HEK293 (cell line): ENCODE results near the gene PPP1R27.

Experiments used
- CTCF ChIA-PET: fragments of 350-600 bp; formaldehyde crosslinking; extraction: SDS; loops from one replicate; lab custom pipeline; 2021; ENCODE audit warnings: antibody characterized with exemption; lab: Yijun Ruan, JAX
- POLR2A ChIA-PET: fragments of 300-600 bp; formaldehyde crosslinking; extraction: SDS; loops from one replicate; lab custom pipeline; 2020; ENCODE audit warnings: antibody characterized with exemption, inconsistent platforms; lab: Yijun Ruan, JAX
- H3K27ac ChIP-seq: fragments of 200-500 bp; sonication (Bioruptor generic); 2 replicates; pipeline ENCODE4 v1.5.1; 2014; ENCODE audit warnings: low read depth, low read length, control low read depth, inconsistent platforms; ENCODE audit errors: extremely low read depth
- H3K36me3 ChIP-seq, 2 experiments: fragments of 200-500 bp in 1 of 2; sonication (Bioruptor generic) in 1 of 2; 1 replicate in 1 of 2; 2 replicates in 1 of 2; pipeline ENCODE4 v1.5.1; 2014 to 2017; ENCODE audit warnings: inconsistent platforms in 2 of 2, low read length in 2 of 2; ENCODE audit not compliant: control insufficient read depth in 2 of 2, insufficient read depth in 1 of 2
- H3K4me1 ChIP-seq: fragments of 200-500 bp; sonication (Bioruptor generic); 2 replicates; pipeline ENCODE4 v1.5.1; 2014; ENCODE audit warnings: mild to moderate bottlenecking, low read length, inconsistent platforms; ENCODE audit not compliant: control insufficient read depth, insufficient read depth
- H3K4me3 ChIP-seq: 2 replicates; pipeline ENCODE4 v1.5.1; 2011; ENCODE audit warnings: low read depth, mild to moderate bottlenecking, control low read depth, low read length, moderate library complexity
- H3K9me3 ChIP-seq: fragments of 200-500 bp; sonication (Bioruptor generic); 2 replicates; pipeline ENCODE4 v1.5.1; 2014; ENCODE audit warnings: low read depth, low read length, inconsistent platforms; ENCODE audit not compliant: control insufficient read depth, insufficient read depth
- GLI2 ChIP-seq: fragments of 450-650 bp; formaldehyde crosslinking; IDR thresholded peaks from 2 replicates; pipeline ENCODE4; 2017; ENCODE audit warnings: missing biosample characterization, missing genetic modification characterization, low read depth, borderline replicate concordance
- SCRT2 ChIP-seq: fragments of 450-650 bp; formaldehyde crosslinking; IDR thresholded peaks from 2 replicates; pipeline ENCODE4 v1.5.1; 2016; ENCODE audit warnings: missing biosample characterization, missing genetic modification characterization
- SP3 ChIP-seq: fragments of 450-650 bp; formaldehyde crosslinking; IDR thresholded peaks from 2 replicates; pipeline ENCODE4 v1.5.1; 2016; ENCODE audit warnings: missing biosample characterization, missing genetic modification characterization
- SP7 ChIP-seq: fragments of 450-650 bp; formaldehyde crosslinking; IDR thresholded peaks from 2 replicates; pipeline ENCODE4 v1.5.1; 2016; ENCODE audit warnings: missing biosample characterization, missing genetic modification characterization
- ZFP41 ChIP-seq: fragments of 450-650 bp; formaldehyde crosslinking; IDR thresholded peaks from 2 replicates; pipeline ENCODE4 v1.5.1; 2016; ENCODE audit warnings: missing biosample characterization, missing genetic modification characterization, borderline replicate concordance
- ZFP69B ChIP-seq: fragments of 450-650 bp; formaldehyde crosslinking; IDR thresholded peaks from 2 replicates; pipeline ENCODE4 v1.5.1; 2016; ENCODE audit warnings: missing biosample characterization, missing genetic modification characterization
- ZNF132 ChIP-seq: fragments of 450-650 bp; formaldehyde crosslinking; IDR thresholded peaks from 2 replicates; pipeline ENCODE4 v1.5.1; 2017; ENCODE audit warnings: missing biosample characterization, missing genetic modification characterization, borderline replicate concordance
- ZNF23 ChIP-seq: fragments of 450-650 bp; formaldehyde crosslinking; IDR thresholded peaks from 2 replicates; pipeline ENCODE4 v1.5.1; 2016; ENCODE audit warnings: missing biosample characterization, missing genetic modification characterization, borderline replicate concordance
- ZNF266 ChIP-seq: fragments of 450-650 bp; formaldehyde crosslinking; IDR thresholded peaks from 2 replicates; pipeline ENCODE4 v1.5.1; 2016; ENCODE audit warnings: missing biosample characterization, missing genetic modification characterization, low read depth
- ZNF416 ChIP-seq: fragments of 450-650 bp; formaldehyde crosslinking; IDR thresholded peaks from 2 replicates; pipeline ENCODE4 v1.5.1; 2016; ENCODE audit warnings: missing biosample characterization, missing genetic modification characterization
- ZNF514 ChIP-seq: fragments of 450-650 bp; formaldehyde crosslinking; IDR thresholded peaks from 2 replicates; pipeline ENCODE4 v1.5.1; 2016; ENCODE audit warnings: missing biosample characterization, missing genetic modification characterization
- ZNF571 ChIP-seq: fragments of 450-650 bp; formaldehyde crosslinking; IDR thresholded peaks from 2 replicates; pipeline ENCODE4 v1.5.0; 2017; ENCODE audit warnings: missing biosample characterization, missing genetic modification characterization
- ZNF664 ChIP-seq: fragments of 450-650 bp; formaldehyde crosslinking; IDR thresholded peaks from 2 replicates; pipeline ENCODE4 v1.5.1; 2016; ENCODE audit warnings: missing biosample characterization, missing genetic modification characterization
- TF ChIP-seq, protein P1 (sequence below): fragments of 450-650 bp; formaldehyde crosslinking; IDR thresholded peaks from 2 replicates; pipeline ENCODE4 v1.5.1; 2016; ENCODE audit warnings: missing biosample characterization, missing genetic modification characterization
- TF ChIP-seq, protein P2 (sequence below): fragments of 450-650 bp; formaldehyde crosslinking; IDR thresholded peaks from 2 replicates; pipeline ENCODE4 v1.5.1; 2017; ENCODE audit warnings: missing biosample characterization, missing genetic modification characterization
- TF ChIP-seq, protein P3 (sequence below): fragments of 450-650 bp; formaldehyde crosslinking; IDR thresholded peaks from 2 replicates; pipeline ENCODE4 v1.5.1; 2017; ENCODE audit warnings: missing biosample characterization, mild to moderate bottlenecking, missing genetic modification characterization, moderate library complexity
- TF ChIP-seq, protein P4 (sequence below): fragments of 450-650 bp; formaldehyde crosslinking; conservative IDR thresholded peaks from 2 replicates; pipeline ENCODE4 v1.5.1; 2016; ENCODE audit warnings: low read depth, missing biosample characterization, missing genetic modification characterization
- TF ChIP-seq, protein P5 (sequence below): fragments of 450-650 bp; formaldehyde crosslinking; IDR thresholded peaks from 2 replicates; pipeline ENCODE4 v1.5.1; 2017; ENCODE audit warnings: missing biosample characterization, missing genetic modification characterization
- TF ChIP-seq, protein P6 (sequence below): fragments of 450-650 bp; formaldehyde crosslinking; IDR thresholded peaks from 2 replicates; pipeline ENCODE4 v1.5.1; 2016; ENCODE audit warnings: missing biosample characterization, missing genetic modification characterization

PPP1R27 gene

DNA sequence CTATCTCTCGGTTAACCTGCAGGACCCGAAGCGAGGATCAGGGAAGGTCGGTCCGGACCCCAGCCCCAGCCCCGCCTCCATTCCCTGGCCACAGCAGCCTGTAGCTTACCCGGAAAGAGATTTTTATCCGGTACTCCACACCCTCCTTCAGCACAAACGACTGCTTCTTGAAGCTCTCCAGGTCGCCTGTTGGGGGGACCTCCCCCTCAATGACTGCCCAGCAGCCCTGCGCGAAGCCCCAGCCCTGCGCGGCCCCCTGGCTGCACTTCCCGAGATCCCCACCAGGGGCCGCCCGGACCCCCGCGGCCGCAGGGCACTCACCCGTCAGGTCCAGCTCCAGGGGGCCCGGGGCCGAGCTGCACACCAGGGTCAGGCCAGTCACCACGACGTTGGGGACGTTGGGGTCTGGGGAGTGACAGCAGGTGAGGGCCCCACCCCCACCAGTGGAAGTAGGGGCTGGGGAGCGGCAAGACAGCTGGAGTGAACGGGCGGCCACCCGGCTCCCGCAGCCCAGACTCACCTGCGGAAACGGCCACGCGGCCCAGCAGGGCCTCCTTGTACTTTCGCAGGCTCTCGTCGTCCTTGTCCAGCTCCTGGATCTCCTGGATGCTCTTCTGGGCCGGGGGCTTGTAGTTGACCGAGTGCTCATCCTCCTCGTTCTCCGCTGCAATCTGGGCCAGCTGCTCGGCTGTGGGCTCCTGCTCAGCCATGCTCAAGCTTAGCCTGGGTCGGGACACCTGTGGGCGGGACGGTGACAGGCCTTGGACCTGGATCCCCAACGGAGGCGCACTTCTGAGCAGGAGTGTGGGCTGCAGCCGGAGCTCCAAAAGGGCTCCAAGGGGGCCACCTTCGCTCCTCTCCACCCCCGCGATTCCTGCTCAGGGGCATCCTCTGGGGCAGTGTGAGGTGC, 34.6 kb upstream of the PPP1R27 start (continued):
- TF ChIP-seq ZNF664 (tag by site-specific recombination) (no peak), GLI2 (tag by site-specific recombination) (no peak), ZFP41 (no peak), ZNF266 (no peak), ZNF23 (tag by site-specific recombination) (no peak), ZNF132 (tag by site-specific recombination) (no peak), ZNF571 (tag by site-specific recombination) (no peak), SCRT2 (tag by site-specific recombination) (peak; percentile 95), SP7 (peak; percentile 54; the same call in 1 of the 2 replicates)
- TF ChIP-seq, protein P1, sequence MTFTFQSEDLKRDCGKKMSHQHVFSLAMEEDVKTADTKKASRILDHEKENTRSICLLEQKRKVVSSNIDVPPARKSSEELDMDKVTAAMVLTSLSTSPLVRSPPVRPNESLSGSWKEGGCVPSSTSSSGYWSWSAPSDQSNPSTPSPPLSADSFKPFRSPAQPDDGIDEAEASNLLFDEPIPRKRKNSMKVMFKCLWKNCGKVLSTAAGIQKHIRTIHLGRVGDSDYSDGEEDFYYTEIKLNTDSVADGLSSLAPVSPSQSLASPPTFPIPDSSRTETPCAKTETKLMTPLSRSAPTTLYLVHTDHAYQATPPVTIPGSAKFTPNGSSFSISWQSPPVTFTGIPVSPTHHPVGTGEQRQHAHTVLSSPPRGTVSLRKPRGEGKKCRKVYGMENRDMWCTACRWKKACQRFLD (tag by site-specific recombination), result no peak
- TF ChIP-seq, protein P2, sequence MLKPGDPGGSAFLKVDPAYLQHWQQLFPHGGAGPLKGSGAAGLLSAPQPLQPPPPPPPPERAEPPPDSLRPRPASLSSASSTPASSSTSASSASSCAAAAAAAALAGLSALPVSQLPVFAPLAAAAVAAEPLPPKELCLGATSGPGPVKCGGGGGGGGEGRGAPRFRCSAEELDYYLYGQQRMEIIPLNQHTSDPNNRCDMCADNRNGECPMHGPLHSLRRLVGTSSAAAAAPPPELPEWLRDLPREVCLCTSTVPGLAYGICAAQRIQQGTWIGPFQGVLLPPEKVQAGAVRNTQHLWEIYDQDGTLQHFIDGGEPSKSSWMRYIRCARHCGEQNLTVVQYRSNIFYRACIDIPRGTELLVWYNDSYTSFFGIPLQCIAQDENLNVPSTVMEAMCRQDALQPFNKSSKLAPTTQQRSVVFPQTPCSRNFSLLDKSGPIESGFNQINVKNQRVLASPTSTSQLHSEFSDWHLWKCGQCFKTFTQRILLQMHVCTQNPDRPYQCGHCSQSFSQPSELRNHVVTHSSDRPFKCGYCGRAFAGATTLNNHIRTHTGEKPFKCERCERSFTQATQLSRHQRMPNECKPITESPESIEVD (tag by site-specific recombination), result no peak
- TF ChIP-seq, protein P3, sequence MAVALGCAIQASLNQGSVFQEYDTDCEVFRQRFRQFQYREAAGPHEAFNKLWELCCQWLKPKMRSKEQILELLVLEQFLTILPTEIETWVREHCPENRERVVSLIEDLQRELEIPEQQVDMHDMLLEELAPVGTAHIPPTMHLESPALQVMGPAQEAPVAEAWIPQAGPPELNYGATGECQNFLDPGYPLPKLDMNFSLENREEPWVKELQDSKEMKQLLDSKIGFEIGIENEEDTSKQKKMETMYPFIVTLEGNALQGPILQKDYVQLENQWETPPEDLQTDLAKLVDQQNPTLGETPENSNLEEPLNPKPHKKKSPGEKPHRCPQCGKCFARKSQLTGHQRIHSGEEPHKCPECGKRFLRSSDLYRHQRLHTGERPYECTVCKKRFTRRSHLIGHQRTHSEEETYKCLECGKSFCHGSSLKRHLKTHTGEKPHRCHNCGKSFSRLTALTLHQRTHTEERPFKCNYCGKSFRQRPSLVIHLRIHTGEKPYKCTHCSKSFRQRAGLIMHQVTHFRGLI (tag by site-specific recombination), result no peak
- TF ChIP-seq, all 188 proteins: peak for 58

DNA sequence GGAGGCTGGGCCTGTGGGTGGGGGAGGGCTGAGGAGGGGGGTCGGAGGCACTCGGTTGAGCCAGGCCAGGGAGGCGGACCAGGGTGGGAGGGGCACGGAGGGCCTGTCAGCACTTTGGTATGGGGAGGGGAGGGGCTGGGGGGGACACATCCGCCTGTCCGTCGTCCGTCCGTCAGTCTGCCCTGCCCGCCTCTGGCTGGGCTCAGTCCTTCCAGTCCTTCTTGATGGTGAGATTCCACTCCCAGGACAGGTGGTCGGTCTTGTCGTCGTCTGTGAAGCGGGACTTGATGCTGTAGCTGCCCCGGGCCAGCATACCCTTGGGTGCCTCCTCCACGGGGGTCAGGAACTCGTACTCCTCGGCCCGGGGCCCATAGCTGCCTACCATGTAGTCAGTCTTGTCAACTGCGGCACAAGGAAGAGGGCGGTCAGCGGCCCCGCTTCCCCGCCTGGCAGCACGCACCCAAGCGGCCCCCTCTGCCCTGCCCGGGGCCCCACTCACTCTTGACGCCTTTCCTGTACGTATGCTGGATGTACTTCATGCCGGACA, 33.9 kb upstream of the PPP1R27 start:
- Histone ChIP-seq H3K9me3 (no peaks in the 10 kb centered on the region), H3K27ac (peak overlapping the region; percentile 100), H3K4me3 (no peak overlapping the region), H3K36me3 (peaks cover 5 to 64% of the 10 kb centered on the region in 2 experiments; a peak in 2 of 3 replicates), H3K4me1 (peaks cover 17% of the 10 kb centered on the region; the same call in 1 of the 2 replicates)
- ChIA-PET CTCF (interaction anchor here (0.6 to 2.6 kb wide), 14 partner anchors 11 to 152 kb away, joined by 3 to 15 read pairs (median 4); partner anchors contain the start of genes MAFG and PCYT2), POLR2A (interaction anchor here (1.1 to 2.7 kb wide), 9 partner anchors 8 to 166 kb away, joined by 3 to 17 read pairs (median 8); partner anchors contain the start of genes CENPX, LRRC45, MRPL12 and P4HB)
- TF ChIP-seq SP3 (peak; percentile 49), ZNF416 (tag by site-specific recombination) (no peak), ZFP69B (tag by site-specific recombination) (peak; percentile 82), ZNF514 (no peak)
- TF ChIP-seq, protein P4, sequence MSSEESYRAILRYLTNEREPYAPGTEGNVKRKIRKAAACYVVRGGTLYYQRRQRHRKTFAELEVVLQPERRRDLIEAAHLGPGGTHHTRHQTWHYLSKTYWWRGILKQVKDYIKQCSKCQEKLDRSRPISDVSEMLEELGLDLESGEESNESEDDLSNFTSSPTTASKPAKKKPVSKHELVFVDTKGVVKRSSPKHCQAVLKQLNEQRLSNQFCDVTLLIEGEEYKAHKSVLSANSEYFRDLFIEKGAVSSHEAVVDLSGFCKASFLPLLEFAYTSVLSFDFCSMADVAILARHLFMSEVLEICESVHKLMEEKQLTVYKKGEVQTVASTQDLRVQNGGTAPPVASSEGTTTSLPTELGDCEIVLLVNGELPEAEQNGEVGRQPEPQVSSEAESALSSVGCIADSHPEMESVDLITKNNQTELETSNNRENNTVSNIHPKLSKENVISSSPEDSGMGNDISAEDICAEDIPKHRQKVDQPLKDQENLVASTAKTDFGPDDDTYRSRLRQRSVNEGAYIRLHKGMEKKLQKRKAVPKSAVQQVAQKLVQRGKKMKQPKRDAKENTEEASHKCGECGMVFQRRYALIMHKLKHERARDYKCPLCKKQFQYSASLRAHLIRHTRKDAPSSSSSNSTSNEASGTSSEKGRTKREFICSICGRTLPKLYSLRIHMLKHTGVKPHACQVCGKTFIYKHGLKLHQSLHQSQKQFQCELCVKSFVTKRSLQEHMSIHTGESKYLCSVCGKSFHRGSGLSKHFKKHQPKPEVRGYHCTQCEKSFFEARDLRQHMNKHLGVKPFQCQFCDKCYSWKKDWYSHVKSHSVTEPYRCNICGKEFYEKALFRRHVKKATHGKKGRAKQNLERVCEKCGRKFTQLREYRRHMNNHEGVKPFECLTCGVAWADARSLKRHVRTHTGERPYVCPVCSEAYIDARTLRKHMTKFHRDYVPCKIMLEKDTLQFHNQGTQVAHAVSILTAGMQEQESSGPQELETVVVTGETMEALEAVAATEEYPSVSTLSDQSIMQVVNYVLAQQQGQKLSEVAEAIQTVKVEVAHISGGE (tag by site-specific recombination), result peak; percentile 32; the same call in 1 of the 2 replicates
- TF ChIP-seq, protein P5, sequence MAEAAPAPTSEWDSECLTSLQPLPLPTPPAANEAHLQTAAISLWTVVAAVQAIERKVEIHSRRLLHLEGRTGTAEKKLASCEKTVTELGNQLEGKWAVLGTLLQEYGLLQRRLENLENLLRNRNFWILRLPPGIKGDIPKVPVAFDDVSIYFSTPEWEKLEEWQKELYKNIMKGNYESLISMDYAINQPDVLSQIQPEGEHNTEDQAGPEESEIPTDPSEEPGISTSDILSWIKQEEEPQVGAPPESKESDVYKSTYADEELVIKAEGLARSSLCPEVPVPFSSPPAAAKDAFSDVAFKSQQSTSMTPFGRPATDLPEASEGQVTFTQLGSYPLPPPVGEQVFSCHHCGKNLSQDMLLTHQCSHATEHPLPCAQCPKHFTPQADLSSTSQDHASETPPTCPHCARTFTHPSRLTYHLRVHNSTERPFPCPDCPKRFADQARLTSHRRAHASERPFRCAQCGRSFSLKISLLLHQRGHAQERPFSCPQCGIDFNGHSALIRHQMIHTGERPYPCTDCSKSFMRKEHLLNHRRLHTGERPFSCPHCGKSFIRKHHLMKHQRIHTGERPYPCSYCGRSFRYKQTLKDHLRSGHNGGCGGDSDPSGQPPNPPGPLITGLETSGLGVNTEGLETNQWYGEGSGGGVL (tag by site-specific recombination), result peak; percentile 57; the same call in 1 of the 2 replicates
- TF ChIP-seq, protein P6, sequence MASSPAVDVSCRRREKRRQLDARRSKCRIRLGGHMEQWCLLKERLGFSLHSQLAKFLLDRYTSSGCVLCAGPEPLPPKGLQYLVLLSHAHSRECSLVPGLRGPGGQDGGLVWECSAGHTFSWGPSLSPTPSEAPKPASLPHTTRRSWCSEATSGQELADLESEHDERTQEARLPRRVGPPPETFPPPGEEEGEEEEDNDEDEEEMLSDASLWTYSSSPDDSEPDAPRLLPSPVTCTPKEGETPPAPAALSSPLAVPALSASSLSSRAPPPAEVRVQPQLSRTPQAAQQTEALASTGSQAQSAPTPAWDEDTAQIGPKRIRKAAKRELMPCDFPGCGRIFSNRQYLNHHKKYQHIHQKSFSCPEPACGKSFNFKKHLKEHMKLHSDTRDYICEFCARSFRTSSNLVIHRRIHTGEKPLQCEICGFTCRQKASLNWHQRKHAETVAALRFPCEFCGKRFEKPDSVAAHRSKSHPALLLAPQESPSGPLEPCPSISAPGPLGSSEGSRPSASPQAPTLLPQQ (tag by site-specific recombination), result peak; percentile 19; the same call in 1 of the 2 replicates
